Left ventricle myocardium inferior (tissue), 1 donor: ENCODE results near the gene PATJ. TPM values are rescaled to one million over a fixed set of nuclear protein-coding genes. Genes with fewer than 3 reads are reported as not detected.

ENCODE experiments used
- DNase-seq: peaks from one replicate; pipeline ENCODE4 v3.0.0-alpha.2; 2020
- H3K27ac ChIP-seq: fragments of 200-600 bp; replicated peaks from 2 replicates; pipeline ENCODE4 v1.8.0; 2021
- H3K27me3 ChIP-seq: fragments of 200-600 bp; 2 replicates; pipeline ENCODE4 v1.8.0; 2021; ENCODE audit warnings: low read depth
- H3K36me3 ChIP-seq: fragments of 200-600 bp; 2 replicates; pipeline ENCODE4 v1.8.0; 2021
- H3K4me1 ChIP-seq: fragments of 200-600 bp; 2 replicates; pipeline ENCODE4 v1.8.0; 2021
- H3K4me3 ChIP-seq: fragments of 200-600 bp; 2 replicates; pipeline ENCODE4 v1.8.0; 2021; ENCODE audit warnings: mild to moderate bottlenecking, moderate library complexity
- H3K9me3 ChIP-seq: fragments of 200-600 bp; replicated peaks from 2 replicates; pipeline ENCODE4 v1.8.0; 2021
- intact Hi-C: fragments of 100-400 bp; cut with micrococcal nuclease; formaldehyde crosslinking; loops from one replicate; pipeline ENCODE4 v1.11.0; 2022
- total RNA-seq: library from RNA; stranded (reverse); fragmentation: NEBNext Ultra II Directional; extraction: Animal tissue kit (Norgen Biotek cat#: 25700); gene quantifications from one replicate; pipeline ENCODE4 v1.2.1, GENCODE V29; 2021
- TF ChIP-seq, protein P1 (sequence below): fragments of 200-600 bp; IDR thresholded peaks from 2 replicates; pipeline ENCODE4 v1.8.0; 2021; ENCODE audit warnings: antibody characterized with exemption, mild to moderate bottlenecking, borderline replicate concordance
- donor health status: DM: no; HTN: yes; CAD: no; lungs with severe emphysema.

The PATJ gene
- total RNA-seq, 1 donor from 2014 or later = 166 TPM

GRCh38 chr1:61754545-61754944 is 12.3 kb downstream of the PATJ start:
- intact Hi-C loops = no loop called here
- Histone ChIP-seq H3K4me3 (no peak overlapping the region), H3K36me3 (no peaks in the 10 kb centered on the region), H3K27me3 (no peaks in the 10 kb centered on the region), H3K4me1 (no peaks in the 10 kb centered on the region), H3K27ac (no peak overlapping the region), H3K9me3 (no peaks in the 10 kb centered on the region)
- TF ChIP-seq, protein P1, sequence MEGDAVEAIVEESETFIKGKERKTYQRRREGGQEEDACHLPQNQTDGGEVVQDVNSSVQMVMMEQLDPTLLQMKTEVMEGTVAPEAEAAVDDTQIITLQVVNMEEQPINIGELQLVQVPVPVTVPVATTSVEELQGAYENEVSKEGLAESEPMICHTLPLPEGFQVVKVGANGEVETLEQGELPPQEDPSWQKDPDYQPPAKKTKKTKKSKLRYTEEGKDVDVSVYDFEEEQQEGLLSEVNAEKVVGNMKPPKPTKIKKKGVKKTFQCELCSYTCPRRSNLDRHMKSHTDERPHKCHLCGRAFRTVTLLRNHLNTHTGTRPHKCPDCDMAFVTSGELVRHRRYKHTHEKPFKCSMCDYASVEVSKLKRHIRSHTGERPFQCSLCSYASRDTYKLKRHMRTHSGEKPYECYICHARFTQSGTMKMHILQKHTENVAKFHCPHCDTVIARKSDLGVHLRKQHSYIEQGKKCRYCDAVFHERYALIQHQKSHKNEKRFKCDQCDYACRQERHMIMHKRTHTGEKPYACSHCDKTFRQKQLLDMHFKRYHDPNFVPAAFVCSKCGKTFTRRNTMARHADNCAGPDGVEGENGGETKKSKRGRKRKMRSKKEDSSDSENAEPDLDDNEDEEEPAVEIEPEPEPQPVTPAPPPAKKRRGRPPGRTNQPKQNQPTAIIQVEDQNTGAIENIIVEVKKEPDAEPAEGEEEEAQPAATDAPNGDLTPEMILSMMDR = no peak
- no peak for DNase-seq

GRCh38 chr1:61756773-61757172 is 14.5 kb downstream of the PATJ start:
- intact Hi-C loops = no loop called here
- Histone ChIP-seq H3K27me3 (no peaks in the 10 kb centered on the region), H3K9me3 (no peaks in the 10 kb centered on the region), H3K27ac (no peak overlapping the region), H3K4me3 (no peak overlapping the region), H3K36me3 (no peaks in the 10 kb centered on the region), H3K4me1 (no peaks in the 10 kb centered on the region)
- TF ChIP-seq, protein P1 = no peak
- no peak for DNase-seq

GRCh38 chr1:61757950-61758349 is 15.7 kb downstream of the PATJ start:
- no peak overlapping the region for H3K27ac ChIP-seq
- no peaks in the 10 kb centered on the region for H3K4me1 ChIP-seq
- no peaks in the 10 kb centered on the region for H3K36me3 ChIP-seq
- DNase-seq = no peak
- intact Hi-C loops = no loop called here
- TF ChIP-seq, protein P1 = no peak
- H3K9me3 ChIP-seq = no peaks in the 10 kb centered on the region
- no peaks in the 10 kb centered on the region for H3K27me3 ChIP-seq
- H3K4me3 ChIP-seq = no peak overlapping the region

DNA sequence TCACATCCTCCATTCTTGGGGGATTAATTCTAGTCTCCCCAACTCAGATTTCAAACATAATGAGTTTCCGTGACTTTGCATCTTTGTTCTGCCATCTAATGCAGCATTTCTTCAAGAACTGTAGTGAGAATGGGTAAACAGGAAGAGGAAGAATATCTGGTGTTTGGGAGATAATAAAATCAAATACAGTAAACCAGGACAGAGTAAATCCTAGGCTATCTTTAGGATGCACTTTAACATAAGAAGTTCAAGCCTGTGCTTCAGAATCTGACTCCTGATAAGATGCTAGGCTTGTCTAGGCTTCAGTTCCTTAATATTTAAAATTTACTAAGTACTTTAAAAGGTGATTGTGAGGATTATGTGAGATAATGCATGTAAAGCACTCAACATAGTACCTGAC is 27.9 kb downstream of the PATJ start:
- H3K9me3 ChIP-seq = no peaks in the 10 kb centered on the region
- peaks cover 20% of the 10 kb centered on the region for H3K36me3 ChIP-seq
- no peak for DNase-seq
- intact Hi-C loops = no loop called here
- TF ChIP-seq, protein P1 = no peak
- H3K27ac ChIP-seq = no peak overlapping the region
- H3K4me3 ChIP-seq = no peak overlapping the region
- no peaks in the 10 kb centered on the region for H3K4me1 ChIP-seq
- no peaks in the 10 kb centered on the region for H3K27me3 ChIP-seq

DNA sequence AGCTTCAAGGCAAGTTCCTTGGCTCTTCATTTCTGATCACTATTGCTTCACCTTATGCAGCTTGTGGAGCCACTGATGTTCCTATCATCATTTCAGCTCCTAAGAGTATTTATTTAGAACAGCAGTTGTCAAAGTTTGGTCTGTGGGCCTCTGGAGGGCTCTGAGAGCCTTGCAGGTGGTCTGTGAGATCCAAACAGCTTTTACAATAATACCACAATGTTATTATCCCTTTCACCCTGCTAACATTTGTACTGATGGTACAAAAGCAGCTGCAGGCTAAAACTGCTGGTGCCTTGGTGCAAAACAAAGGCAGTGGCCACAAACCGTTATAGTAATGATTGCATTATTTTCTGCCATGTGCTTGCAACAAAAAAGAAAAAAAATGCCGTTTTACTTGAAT is 33.8 kb downstream of the PATJ start:
- Histone ChIP-seq H3K27ac (no peak overlapping the region), H3K27me3 (no peaks in the 10 kb centered on the region), H3K9me3 (no peaks in the 10 kb centered on the region), H3K36me3 (peaks cover 5% of the 10 kb centered on the region), H3K4me1 (no peaks in the 10 kb centered on the region), H3K4me3 (no peak overlapping the region)
- intact Hi-C loops = no loop called here
- no peak for DNase-seq
- TF ChIP-seq, protein P1 = no peak

GRCh38 chr1:61779231-61779630 is 37.0 kb downstream of the PATJ start:
- Histone ChIP-seq H3K36me3 (no peaks in the 10 kb centered on the region), H3K4me1 (no peaks in the 10 kb centered on the region), H3K4me3 (no peak overlapping the region), H3K27ac (no peak overlapping the region), H3K27me3 (no peaks in the 10 kb centered on the region), H3K9me3 (no peaks in the 10 kb centered on the region)
- intact Hi-C loops = no loop called here
- no peak for DNase-seq
- TF ChIP-seq, protein P1 = no peak
